ENCODE data around the gene IL13RA1. TPM values are rescaled to one million over a fixed set of nuclear protein-coding genes. Genes with fewer than 3 reads are reported as not detected.
A peak's percentile ranks its signal among the peaks of the same experiment; 100 is the strongest.

Gene IL13RA1
- total RNA-seq, 1 experiment from 2014 or later = 24.7 TPM

DNA sequence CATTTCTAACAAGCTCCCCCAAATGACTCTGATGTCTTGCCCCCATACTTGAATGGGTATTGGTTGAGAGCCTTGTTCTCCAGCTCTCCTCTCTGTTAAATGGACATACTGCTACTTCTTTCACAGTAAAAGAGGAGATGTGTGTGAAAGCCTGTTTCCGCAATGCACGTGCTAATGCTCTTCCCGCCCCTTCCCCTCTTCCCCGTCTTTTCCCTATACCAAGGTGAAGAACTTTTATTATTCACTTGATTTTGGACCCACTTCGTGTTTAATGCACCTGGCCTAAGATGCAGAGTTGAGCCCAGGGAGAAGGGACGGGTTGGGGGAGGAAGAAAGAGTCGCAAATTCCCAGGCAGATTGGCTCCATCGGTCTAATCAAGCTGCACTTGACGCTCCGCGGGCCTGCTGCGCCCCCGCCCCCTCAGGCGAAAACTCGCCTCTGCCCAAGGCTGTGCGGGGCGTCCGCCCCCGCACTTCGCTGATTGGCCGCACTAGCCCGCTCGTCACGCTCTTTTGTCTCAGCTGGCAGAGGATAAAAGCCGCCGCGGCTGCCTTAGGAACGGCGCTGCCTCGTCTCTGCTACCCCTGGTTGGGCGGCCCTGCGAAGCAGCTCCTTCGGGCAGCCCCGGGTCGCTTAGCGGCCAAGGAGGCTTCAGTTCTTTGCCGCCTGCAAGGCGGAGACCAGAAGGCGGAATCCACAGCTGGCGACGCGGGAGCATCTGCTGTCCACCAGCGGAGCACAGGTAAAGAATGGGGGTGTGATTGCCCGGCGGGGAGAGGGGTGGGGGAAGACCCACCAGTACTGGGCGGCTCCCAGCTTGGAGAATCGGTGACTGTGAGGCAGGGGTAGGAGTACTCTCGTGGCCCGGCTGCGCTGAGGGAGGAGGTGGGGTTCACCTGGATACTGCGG, 96.1 kb downstream of the IL13RA1 start, which contains the start of gene ZCCHC12:
TSS of gene ZCCHC12 (plus strand) at position 562 of the 910 bp plus-strand sequence. CDS start 1,421 bp downstream, outside the sequence.
- H3K36me3 ChIP-seq = no peaks in the 10 kb centered on the region
- H3K27me3 ChIP-seq = 0 out of 2 replicates have a peak, but pooled peaks cover 2% of the 10 kb centered on the region
- peak within 1 kb of the TSS; percentile 13; the same call in 1 of the 2 replicates for H3K4me3 ChIP-seq
- H3K9me3 ChIP-seq = no peaks in the 10 kb centered on the region
- peak; percentile 58 for DNase-seq

DNA sequence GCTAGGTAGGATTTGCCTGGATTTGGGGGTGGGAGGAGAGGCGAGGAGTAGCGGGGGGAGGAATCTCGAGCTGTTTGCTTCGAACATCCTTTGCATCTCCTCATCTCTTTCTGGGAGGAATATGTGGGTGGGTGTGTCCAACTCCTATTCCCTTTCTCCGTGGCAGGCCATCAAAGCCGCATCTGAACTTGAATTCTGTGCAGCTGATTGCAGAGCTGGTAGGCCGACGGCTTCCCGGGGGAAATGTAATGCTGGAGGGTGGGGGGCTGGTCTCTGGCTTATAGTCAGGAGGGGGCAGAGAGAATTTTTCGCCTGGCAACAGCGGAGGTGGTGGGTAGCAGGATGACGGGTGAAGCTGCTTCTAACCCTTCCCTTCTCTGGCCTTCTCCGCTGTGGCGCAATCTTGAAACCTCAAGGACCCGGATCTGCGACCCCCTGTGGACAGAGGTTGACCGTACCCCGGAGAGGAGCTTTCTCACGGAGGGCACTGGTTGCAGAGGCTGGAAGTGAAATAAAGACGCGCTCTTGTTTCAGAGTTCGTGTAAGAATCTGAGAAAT, 96.8 kb downstream of the IL13RA1 start:
- H3K4me3 ChIP-seq = no peak overlapping the region
- no peak for DNase-seq
- H3K9me3 ChIP-seq = no peaks in the 10 kb centered on the region
- H3K36me3 ChIP-seq = no peaks in the 10 kb centered on the region
- H3K27me3 ChIP-seq = 0 out of 2 replicates have a peak, but pooled peaks cover 2% of the 10 kb centered on the region

DNA sequence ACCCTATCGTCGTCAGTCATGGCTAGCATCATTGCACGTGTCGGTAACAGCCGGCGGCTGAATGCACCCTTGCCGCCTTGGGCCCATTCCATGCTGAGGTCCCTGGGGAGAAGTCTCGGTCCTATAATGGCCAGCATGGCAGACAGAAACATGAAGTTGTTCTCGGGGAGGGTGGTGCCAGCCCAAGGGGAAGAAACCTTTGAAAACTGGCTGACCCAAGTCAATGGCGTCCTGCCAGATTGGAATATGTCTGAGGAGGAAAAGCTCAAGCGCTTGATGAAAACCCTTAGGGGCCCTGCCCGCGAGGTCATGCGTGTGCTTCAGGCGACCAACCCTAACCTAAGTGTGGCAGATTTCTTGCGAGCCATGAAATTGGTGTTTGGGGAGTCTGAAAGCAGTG, 97.8 kb downstream of the IL13RA1 start:
- DNase-seq = no peak
- no peaks in the 10 kb centered on the region for H3K9me3 ChIP-seq
- H3K27me3 ChIP-seq = 0 out of 2 replicates have a peak, but pooled peaks cover 2% of the 10 kb centered on the region
- H3K36me3 ChIP-seq = no peaks in the 10 kb centered on the region
- H3K4me3 ChIP-seq = no peak overlapping the region

DNA sequence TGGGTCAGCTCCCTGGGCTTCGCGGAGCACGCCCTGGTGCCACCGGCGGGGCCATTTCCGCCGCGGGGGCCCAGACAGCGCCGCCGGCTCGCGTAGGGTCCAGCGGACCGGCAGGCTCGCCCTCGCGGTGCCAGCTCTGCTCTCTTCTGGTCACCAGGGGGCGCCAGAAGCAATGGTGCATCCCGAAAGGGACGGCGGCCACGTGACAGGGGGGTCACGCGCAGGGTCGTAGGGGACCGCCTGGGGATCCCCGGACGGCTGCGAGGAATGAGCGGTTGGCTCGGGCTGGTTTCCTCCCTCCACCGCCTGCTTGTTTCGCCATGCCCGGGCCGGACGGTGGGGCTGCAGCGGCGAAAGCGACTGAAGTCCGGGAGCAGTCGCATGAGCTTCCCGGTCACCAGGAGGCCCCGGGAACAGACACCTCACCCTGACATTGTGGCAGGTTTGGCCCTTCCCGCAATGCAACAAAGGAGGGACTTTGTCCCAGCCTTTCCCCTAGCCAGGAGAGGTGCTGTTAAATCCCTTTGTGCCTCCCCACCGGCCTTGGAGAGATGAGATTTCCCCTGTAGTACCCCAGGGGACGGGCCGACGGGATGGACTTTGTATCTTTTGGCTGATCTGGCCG, 112.0 kb downstream of the IL13RA1 start:
- no peaks in the 10 kb centered on the region for H3K27me3 ChIP-seq
- peak overlapping the region; percentile 44 for H3K4me3 ChIP-seq
- no peaks in the 10 kb centered on the region for H3K9me3 ChIP-seq
- DNase-seq = peak; percentile 72
- H3K36me3 ChIP-seq = no peaks in the 10 kb centered on the region

Other genes starting within 250 kb of the IL13RA1 start
- gene DOCK11, start 231.8 kb upstream of the IL13RA1 start, total RNA-seq (2014; rRNA removed; shearing (Covaris generic); ENCODE audit: low replicate concordance) = 4.3 and 6.4 TPM in 2 replicates
- not detected in 2 replicates for gene ZCCHC12, start 96.2 kb downstream of the IL13RA1 start, total RNA-seq (2014; rRNA removed; shearing (Covaris generic); ENCODE audit: low replicate concordance)
- not detected in 2 replicates for gene LONRF3, start 247.0 kb downstream of the IL13RA1 start, total RNA-seq (2014; rRNA removed; shearing (Covaris generic); ENCODE audit: low replicate concordance)